ENCODE data around the gene TCF7L1.
A peak's percentile ranks its signal among the peaks of the same experiment; 100 is the strongest.
"Not testable (repeated sequence)": the region's sequence is repeated elsewhere in the genome, so short reads cannot be mapped to it uniquely, and the experiment has no call there.

Gene TCF7L1

DNA sequence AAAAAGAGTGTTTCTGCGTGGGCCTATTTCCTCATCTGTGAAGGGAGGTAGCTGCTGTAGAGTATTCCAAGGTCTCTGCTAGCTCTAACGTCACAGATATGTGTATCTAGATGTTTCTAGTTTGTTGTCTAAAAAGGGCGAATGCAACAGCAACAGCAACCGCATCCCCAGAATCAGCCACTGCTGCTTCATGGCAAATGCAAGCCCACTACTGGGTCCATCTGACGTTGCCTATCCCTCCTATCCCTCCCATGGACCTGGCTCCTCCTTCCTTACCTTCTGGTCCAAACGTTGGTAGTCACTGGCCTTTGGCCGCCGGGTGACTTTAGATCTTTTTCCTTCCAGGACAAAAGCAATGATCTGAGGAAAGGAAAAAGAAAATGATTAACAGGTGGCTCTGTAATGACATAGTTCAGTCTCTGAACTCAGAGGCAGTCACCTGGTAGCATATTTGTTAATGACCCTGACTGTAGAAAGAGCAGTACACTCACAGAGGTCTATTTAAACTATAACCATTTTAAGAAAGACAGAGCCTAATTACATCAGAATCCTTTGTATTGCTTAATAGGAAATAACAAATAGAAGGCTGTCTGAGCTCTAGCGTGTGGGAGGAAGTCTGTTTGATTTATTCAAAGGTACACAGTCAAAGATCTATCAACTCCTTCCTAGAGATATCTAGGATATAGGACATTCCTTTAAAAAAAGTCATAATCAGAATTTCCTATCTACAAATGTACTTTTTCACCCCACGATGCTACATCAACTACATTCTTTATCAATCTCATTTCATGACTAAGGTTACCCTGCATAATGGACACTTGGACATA, 191.7 kb downstream of the TCF7L1 start:
- DNase-seq (ENCODE audit: low read depth in 2 of 2), result no peak

DNA sequence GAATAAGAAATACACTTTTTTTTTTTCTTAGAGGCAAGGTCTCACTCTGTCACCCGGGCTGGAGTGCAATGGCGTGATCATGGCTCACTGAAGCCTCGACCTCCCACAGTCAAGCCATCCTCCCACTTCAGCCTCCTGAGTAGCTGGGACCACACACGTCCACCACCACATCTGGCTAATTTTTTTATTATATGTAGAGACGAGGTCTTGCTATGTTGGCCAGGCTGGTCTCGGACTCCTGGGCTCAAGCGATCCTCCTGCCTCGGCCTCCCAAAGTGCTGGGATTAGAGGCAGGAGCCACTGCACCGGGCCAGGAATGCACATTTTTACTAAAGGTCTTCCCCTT, 192.2 kb downstream of the TCF7L1 start:
- no peak for DNase-seq (ENCODE audit: low read depth in 2 of 2)

DNA sequence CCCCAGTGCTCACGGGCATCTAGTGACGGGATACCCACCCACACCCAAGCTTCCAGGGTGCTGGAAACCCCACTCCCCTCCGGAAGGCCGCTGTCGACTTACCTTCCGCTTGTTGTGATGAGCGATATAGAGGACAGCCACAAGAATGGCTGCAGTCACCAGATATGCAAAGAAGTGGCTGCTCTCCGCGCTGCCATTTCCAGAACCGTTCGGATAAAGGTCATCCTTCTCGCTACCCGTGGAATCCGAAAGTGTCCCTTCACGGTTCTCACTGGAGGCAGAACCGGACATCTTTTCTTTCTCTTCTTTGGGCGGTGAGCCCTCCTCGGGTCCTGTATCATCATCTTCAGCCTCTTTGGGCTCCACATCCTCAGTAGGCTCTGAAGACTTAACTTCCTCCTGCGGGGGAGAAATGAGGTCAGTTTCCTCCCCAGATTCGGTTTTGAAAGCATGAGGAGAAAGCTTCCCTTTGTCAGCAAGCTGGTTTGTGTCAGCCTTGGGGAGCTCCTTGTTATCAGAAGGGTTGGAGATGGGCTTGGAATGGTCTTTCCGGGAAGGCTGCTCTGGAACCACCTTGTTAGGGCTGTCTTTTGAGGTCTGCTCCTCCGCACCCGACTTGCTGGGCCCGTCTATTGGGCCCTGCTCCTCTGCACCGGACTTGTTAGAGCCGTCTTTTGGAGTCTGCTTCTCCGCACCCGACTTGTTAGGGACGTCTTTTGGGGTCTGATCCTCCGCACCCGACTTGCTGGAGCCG, 193.4 kb downstream of the TCF7L1 start:
- DNase-seq (ENCODE audit: low read depth in 2 of 2), result peak; percentile 7 to 17

DNA sequence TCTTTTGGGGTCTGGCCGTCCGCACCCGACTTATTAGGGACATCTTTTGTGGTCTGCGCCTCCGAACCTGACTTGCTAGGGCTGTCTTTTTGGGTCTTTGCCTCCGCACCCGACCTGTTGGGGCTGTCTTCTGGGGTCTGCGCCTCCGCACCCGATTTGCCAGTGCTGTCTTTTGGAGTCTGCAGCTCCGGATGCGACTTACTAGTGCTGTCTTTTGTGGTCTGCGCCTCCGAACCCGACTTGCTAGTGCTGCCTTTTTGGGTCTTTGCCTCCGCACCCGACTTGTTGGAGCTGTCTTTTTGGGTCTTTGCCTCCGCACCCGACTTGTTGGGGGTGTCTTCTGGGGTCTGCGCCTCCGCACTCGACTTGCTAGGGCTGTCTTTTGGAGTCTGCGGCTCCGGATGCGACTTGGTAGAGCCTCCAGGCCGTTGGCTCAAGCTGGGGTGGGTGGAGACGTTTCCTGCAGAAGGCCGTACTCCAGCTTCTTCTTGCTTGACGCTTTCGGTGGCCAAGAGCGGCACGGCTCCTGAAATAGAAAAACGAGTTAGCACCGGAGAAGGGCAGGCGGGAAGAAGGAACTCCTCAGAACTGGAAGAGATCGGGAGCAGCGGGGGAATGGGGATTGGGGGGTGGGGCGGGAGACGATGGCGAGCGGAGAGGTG, 194.1 kb downstream of the TCF7L1 start:
- peak; percentile 20 to 31 for DNase-seq (ENCODE audit: low read depth in 2 of 2)

DNA sequence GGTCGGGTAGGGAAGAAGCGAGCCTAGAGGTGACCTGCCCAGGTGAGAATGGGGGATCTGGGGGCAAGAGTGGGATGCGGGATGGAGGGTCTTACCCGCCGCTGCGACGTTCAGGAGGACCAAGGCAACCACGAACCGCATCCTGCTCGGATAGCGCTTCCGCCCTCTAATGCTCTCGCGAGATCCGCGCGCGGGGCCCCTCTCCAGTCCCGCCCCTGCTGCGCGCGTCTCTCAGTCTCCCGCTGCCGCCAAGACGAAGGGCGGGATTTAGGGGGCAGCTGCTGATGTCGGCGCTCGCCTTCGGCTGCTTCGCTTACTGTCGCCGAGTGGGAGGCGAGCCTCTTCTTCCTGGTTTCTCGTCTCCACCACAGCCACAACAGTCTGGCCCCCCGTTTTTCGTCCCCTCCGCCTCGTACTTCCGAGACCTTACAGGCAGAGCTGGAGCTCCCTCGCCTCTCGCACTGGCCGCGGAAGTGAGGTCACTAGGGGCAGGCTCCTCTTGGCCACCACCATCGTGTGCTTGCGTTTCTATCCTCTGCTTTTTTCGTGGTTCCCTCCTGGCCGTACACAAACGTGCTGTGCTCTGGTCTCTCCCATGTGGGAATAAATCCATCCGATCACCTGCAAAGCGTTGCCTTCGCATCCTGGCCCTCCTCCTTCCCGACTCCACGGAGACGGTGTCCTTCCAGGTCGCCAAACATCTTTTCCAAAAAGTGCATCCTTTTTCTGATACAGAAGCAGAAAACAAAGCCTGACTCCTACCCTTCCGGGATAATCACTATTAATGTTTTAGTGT, 194.8 kb downstream of the TCF7L1 start, which contains the start of gene TGOLN2:
TGOLN2 (minus strand) TSS at position 168 of the 796 bp plus-strand sequence; CDS start at position 141, 27 bp downstream.
- DNase-seq (ENCODE audit: low read depth in 2 of 2), result peak; percentile 84 to 90

DNA sequence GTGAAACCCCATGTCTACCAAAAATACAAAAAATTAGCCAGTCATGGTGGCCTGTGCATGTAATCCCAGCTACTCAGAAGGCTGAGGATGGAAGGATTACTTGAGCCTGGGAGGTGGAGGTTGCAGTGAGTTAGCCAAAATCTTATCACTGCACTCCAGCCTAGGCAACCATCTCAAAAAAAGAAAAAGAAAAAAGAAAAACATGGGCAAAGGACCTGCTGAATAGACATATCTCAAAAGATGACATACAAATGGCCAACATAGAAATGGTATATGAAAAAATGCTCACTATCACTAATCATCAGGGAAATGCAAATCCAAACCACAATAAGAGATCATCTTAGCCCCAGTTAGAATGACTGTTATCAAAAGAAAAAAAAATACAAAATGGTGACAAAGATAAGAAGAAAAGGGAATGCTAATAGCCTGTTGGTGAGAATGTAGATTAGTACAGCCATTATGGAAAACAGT, 196.0 kb downstream of the TCF7L1 start:
- DNase-seq (ENCODE audit: low read depth in 2 of 2), result no peak

DNA sequence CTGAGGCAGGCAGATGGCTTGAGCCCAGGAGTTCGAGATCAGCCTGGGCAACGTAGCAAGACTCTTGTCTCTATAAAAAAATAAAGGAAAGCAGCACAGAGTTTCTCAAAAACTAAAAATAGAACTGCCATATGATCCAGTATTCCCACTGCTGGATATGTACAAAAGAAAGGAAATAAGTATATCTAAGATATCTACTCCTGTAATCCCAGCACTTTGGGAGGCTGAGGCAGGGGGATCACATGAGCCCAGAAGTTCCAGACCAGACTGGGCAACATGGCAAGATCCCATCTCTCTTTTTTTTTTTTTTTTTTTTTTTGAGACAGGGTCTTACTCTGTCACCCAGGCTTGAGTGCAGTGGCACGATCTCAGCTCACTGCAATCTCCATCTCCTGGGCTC, 196.5 kb downstream of the TCF7L1 start:
- DNase-seq (ENCODE audit: low read depth in 2 of 2), result not testable (repeated sequence)

DNA sequence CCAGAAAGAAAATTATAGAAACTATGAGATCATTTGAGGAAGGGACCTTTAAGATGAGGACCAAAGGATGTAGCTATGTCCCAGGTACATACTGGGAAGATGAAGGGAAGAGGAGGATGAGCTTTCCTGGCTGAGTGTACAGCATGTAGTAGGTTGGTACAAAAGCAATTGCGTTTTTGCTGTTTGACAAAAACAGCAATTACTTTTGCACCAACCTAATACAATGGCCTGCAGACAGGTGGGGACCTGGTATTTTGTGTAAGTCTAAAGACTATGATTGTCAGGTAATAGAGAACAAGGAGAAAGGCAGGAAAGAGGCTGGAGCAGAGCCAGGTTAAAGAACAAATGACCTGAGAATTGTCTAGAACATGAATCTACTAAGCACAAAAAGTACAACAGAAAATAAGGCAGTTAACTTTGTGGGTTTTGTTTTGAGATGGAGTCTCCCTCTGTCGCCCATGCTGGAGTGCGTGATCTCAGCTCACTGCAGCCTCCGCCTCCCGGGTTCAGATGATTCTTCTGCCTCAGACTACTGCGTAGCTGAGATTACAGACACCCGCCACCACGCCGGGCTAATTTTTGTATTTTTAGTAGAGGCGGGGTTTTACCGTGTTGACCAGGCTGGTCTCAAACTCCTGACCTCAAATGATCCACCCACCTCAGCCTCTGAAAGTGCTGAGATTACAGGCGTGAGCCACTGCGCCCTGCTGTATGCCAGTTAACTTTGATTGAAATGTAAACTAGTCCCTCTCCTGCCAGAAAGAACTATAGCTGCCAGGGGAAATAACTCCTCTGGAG, 197.8 kb downstream of the TCF7L1 start:
- no peak for DNase-seq (ENCODE audit: low read depth in 2 of 2)

DNA sequence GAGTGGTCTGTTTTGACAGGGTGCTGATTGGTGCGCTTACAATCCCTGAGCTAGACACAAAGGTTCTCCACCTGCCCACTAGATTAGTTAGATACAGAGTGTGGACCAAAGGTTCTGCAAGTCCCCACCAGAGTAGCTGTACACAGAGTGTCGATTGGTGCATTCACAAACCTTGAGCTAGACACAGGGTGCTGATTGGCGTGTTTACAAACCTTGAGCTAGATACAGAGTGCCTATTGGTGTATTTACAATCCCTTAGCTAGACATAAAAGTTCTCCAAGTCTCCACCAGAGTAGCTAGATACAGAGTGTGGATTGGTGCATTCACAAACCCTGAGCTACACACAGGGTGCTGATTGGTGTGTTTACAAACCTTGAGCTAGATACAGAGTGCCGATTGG, 200.7 kb downstream of the TCF7L1 start:
- DNase-seq (ENCODE audit: low read depth in 2 of 2), result not testable (repeated sequence)

DNA sequence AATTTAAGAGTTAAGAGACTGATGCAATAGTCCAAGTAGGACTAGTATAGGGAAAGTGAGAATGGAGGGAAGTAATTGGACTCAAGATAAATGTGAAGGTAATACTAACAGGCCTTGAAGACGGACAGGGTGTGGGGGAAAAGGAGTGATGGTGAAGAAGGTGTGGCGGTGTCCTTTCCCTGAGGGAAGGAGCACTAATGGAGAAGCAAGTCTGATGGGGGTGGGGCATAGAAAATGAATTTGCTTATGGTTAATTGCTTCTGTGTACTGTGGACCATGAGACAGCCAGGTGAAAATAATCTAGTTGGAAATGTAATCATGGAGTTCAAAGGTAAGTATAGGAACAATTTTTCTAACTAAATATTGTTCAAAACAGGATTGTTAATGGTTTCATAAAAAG, 201.7 kb downstream of the TCF7L1 start:
- no peak for DNase-seq (ENCODE audit: low read depth in 2 of 2)

DNA sequence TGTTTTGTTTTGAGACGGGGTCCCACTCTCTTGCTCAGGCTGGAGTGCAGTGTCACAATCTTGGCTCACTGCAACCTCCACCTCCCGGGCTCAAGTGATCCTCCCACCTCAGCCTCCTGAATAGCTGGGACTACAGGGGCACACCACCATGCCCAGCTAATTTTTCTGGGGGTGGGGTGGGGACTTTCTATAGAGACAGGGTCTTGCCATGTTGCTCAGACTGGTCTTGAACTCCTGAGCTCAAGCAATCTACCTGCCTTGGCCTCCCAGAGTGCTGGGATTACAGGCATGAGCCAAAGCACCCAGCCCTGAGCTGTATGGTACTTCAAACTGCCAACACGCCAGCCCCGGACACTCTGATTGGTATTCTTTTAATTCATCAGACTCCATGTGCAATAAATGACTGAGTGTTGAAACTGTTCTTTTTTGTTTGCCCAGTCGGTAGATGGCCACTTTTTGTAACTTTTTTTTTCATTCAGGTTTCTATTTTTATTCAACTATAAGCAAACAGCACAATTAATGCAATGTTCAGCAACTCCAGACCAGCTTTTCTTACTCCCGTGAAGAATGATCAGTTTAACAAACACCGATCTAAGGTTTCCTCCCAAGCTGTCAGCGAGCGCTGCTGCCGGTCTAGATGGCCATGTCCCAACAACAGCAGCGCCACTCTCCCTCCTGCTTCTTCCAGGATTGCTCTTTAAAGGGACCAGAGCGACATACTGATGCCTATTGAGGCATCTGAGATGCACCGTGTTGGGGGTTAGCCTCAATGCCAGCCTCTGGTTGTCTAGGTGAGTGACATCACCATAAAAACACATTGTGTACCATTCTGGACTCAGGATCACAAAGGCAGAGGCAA, 207.1 kb downstream of the TCF7L1 start:
- no peak for DNase-seq (ENCODE audit: low read depth in 2 of 2)

DNA sequence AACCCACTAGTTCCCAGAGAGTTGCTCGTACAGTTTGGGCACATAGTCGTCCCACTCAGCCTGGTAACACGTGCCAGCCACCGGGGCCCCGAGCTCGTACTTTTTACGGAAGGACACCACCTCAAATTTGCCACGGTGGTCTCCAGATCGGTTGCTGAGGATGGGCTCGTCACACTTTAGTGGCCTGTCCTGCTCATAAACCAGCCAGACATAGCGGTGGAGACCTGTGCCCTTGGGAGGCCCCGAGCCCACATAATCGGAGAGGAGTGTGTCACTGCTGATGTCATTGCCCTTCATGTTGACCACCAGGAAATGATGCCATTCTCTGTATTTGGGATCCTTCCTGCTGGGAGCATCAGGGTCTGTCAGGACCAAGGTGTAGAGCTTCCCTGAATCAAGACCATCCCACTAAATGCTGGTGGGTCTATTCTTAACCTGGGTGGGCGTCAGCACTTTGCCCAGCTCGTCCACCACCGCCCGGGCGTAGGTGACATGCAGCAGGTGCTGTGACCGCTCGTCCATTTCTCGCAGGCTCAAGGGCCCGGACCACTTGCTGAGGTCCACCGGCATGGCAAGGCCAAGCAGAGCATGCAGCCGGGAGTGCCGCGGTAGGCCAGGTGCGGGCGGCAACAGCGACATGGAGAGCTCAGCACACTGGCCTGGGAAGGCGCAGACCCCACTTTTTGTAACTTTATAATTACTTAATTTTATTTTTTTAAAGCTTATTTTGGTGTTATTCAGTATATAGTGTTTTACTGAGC, 208.3 kb downstream of the TCF7L1 start:
- no peak for DNase-seq (ENCODE audit: low read depth in 2 of 2)

DNA sequence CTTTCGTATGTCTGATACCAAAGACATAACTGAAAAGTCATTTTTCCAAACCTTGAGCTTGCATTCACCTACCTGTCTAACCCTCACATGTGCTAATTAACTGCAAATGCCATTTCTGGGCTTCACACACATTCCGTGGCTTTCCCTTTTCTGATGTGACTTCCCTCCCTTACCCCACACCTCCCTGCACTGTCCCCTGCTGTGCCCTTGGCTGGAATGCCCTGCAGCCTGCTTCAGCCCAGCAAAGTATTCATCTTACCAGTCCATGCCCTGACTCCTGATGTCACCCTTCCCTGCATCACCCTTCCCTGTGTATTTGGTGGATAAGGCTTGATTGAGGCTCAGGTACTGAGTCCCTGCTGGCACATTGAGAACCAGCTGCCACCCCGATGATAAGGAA, 209.0 kb downstream of the TCF7L1 start:
- DNase-seq (ENCODE audit: low read depth in 2 of 2), result no peak

DNA sequence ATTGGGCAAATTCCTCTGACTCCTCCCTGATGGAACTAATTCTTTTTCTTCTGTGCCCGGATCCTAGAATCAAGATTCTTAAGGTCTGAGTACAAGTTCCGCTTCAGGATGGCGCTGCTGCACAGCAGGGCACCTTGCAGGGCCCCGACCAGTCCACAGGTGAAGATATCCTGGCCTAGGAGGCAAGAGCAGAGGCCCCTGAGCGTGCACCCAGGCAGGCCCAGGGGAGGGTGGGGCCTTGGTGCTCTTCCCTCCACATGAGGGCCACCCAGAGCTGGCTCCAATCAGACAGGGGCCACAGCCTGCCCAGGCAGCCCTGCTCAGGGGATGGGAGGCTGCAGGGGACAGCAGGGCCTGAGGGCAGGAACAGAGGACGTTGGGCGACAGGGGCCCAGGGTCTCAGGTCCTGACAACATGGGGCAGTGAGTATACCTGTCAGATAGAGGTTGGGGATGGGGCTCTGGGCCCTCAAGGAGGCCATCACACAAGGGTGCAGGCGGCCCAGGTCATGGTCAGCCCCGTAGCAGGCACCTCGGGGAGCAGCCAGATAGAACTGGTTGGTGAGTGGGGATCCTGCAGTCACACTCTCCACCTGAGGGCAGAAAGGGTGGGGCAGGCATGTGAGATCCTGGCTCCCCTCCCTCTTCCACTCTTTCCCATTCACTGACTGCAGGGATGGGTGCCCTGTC, 210.2 kb downstream of the TCF7L1 start:
- DNase-seq (ENCODE audit: low read depth in 2 of 2), result not testable (repeated sequence)

DNA sequence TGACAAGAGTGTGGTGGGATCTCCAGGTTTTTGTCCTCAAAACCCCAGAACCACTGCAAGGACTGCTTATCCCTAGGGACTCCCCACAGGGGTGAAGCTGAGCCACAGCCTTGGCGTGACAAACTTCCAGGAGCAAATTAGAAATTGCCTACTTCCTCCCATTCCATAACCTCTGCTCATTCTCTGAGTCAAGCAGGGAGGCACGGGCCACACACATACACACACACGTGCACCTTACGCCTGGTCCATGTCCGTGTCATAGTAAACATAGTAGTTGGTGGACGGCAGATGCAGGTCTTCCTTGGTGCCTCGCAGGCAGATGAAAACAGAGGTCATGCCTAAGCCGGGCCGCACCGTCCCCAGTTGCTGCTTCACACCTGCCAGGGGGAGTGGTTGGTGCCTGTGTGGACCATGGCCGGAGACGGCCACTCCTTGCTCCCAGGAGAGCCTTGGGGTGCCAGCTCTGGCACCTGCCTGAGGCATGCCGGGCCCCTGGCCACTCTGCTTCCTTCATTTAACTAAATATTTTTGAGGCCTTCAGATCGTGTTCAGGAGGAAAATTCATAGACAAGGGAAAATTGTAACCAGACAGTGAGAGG, 211.3 kb downstream of the TCF7L1 start:
- no peak for DNase-seq (ENCODE audit: low read depth in 2 of 2)

DNA sequence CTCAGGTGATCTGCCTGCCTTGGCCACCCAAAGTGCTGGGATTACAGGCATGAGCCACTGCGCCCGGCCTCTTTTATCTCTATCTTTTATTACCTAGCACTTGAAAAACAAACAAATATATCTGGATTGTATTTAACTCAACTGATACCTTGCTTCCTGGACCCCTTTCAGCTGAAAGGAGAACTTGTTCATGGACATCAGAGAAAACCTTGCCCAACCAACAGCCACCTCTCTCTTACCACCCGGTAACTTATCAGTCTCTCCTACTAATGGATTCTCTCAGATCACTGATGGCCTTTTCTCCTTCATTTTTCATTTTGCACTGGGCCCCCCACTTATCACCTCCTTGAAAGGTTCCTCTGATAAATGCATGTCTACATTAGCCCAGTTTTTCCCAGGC, 214.4 kb downstream of the TCF7L1 start:
- no peak for DNase-seq (ENCODE audit: low read depth in 2 of 2)

DNA sequence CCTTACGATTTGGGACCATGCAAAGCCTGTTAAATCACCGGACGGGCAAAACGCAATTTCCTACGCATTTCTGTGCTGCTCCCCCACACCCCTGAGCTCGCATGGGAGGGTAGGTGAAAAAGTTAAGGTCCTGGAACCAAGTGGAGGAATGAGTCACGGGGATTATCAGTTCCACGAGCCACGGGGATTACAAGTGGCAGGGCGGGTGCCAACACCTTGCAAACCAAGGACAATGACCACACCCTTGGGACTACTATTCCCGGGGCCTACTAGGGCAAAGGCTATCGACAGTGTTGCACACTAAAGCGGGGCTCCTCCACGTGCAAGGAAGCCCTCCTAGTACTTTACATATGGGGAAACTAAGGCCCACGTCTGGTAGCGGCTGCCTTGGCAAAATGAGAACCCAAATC, 220.7 kb downstream of the TCF7L1 start:
- no peak for DNase-seq (ENCODE audit: low read depth in 2 of 2)
